Breast epithelium (tissue), 3 donors: ENCODE results near the gene GFOD2.

Experiments used
- POLR2A ChIP-seq: fragments of 450-650 bp; IDR thresholded peaks from one replicate; pipeline ENCODE4 v1.6.1; 2016; ENCODE audit warnings: antibody characterized with exemption, mild to moderate bottlenecking, moderate library complexity
- POLR2AphosphoS5 ChIP-seq, 3 donors: sonication (generic); formaldehyde crosslinking; IDR thresholded peaks; one replicate each; pipeline ENCODE4 v1.6.1; 2017; ENCODE audit warnings: antibody characterized with exemption in 3 of 3
- TF ChIP-seq, protein P1 (sequence below), 3 donors: fragments of 450-650 bp; IDR thresholded peaks; one replicate each; pipeline ENCODE4 v1.5.1; 2016 to 2017; ENCODE audit warnings: antibody characterized with exemption in 3 of 3, mild to moderate bottlenecking in 3 of 3, moderate library complexity in 3 of 3

DNA sequence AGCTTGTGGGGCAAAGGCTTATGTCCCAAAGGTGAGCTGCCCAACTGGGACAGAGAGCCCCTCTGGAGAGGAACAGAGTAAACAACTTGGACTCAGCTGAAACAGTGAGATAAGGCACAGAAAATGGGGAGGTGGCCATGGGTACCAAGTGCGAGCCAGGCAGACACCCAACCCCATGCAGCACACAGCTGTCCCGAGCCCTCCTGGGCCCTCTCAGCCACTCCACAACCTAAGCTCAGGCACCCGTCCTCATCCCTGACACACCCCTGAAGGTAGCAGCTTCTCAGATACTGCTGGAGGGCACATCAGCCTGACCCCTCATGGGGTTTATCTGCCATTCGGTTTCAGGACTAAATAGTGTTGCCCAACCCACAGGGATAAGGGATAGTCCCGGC lies 4.8 kb upstream of the GFOD2 start:
- TF ChIP-seq, protein P1, sequence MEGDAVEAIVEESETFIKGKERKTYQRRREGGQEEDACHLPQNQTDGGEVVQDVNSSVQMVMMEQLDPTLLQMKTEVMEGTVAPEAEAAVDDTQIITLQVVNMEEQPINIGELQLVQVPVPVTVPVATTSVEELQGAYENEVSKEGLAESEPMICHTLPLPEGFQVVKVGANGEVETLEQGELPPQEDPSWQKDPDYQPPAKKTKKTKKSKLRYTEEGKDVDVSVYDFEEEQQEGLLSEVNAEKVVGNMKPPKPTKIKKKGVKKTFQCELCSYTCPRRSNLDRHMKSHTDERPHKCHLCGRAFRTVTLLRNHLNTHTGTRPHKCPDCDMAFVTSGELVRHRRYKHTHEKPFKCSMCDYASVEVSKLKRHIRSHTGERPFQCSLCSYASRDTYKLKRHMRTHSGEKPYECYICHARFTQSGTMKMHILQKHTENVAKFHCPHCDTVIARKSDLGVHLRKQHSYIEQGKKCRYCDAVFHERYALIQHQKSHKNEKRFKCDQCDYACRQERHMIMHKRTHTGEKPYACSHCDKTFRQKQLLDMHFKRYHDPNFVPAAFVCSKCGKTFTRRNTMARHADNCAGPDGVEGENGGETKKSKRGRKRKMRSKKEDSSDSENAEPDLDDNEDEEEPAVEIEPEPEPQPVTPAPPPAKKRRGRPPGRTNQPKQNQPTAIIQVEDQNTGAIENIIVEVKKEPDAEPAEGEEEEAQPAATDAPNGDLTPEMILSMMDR (IDR thresholded peaks at IDR 0.05): no peak
- TF ChIP-seq POLR2A (no peak), POLR2AphosphoS5 (IDR thresholded peaks at IDR 0.05) (no peak)
